ENCODE results near the gene RABL2B.

DNA sequence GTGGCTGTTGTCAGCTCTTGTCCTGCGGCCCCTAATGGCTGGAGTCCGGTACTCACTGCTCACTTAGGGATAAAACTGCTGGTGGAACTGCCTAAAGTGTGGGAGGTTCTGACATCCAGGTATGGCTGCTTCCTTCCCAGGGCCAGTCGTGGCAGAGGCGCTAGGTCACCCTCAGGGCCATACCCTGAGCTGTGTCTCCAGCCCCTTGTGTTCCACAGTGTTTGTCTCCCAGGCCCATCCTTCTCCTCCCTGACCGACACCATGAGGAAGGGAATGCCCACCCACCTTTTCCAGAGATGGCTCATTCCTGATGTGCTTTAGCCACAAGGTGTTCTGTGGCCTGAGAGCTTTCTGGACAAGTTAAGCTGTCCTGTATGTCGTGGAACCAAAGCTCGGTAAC, 57.8 kb downstream of the RABL2B start:
- TF ChIP-seq ZNF121 (CRISPR knock-in tag; IDR thresholded peaks at IDR 0.05), result no peak
- TF ChIP-seq ZNF423 (CRISPR knock-in tag; IDR thresholded peaks at IDR 0.05), result no peak
- TF ChIP-seq, protein P1, sequence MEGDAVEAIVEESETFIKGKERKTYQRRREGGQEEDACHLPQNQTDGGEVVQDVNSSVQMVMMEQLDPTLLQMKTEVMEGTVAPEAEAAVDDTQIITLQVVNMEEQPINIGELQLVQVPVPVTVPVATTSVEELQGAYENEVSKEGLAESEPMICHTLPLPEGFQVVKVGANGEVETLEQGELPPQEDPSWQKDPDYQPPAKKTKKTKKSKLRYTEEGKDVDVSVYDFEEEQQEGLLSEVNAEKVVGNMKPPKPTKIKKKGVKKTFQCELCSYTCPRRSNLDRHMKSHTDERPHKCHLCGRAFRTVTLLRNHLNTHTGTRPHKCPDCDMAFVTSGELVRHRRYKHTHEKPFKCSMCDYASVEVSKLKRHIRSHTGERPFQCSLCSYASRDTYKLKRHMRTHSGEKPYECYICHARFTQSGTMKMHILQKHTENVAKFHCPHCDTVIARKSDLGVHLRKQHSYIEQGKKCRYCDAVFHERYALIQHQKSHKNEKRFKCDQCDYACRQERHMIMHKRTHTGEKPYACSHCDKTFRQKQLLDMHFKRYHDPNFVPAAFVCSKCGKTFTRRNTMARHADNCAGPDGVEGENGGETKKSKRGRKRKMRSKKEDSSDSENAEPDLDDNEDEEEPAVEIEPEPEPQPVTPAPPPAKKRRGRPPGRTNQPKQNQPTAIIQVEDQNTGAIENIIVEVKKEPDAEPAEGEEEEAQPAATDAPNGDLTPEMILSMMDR (IDR thresholded peaks at IDR 0.05), result no peak
- TF ChIP-seq NFYB (CRISPR knock-in tag; conservative IDR thresholded peaks at IDR 0.05; ENCODE audit: low read depth), result no peak
- TF ChIP-seq CBFB (CRISPR knock-in tag; IDR thresholded peaks at IDR 0.05; ENCODE audit: low read depth), result no peak
- TF ChIP-seq GABPB1 (CRISPR knock-in tag; IDR thresholded peaks at IDR 0.05), result no peak
- TF ChIP-seq ZNF219 (CRISPR knock-in tag; IDR thresholded peaks at IDR 0.05; ENCODE audit: borderline replicate concordance), result no peak
